Thoracic aorta (tissue), 2 donors: ENCODE results near the gene PTRH1. TPM values are rescaled to one million over a fixed set of nuclear protein-coding genes. Genes with fewer than 3 reads are reported as not detected.

ENCODE experiments used
- ATAC-seq: fragments of 150-250 bp; one replicate; pipeline ENCODE4 v1.8.0; 2017; ENCODE audit warnings: low read depth; ENCODE audit not compliant: insufficient number of reproducible peaks, low FRiP score
- DNase-seq: peaks from one replicate; pipeline ENCODE4 v3.0.0-alpha.2; 2020; ENCODE audit warnings: low spot score
- H3K27ac ChIP-seq, 2 donors: fragments of 200-600 bp; sonication (generic); 1 replicate in 1 of 2; 2 replicates in 1 of 2; pipeline ENCODE4 v1.5.1; 2016; ENCODE audit warnings: mild to moderate bottlenecking in 2 of 2, moderate library complexity in 2 of 2
- H3K27me3 ChIP-seq: fragments of 200-600 bp; sonication (generic); replicated peaks from 2 replicates; pipeline ENCODE4 v1.6.0; 2016; ENCODE audit warnings: mild to moderate bottlenecking; ENCODE audit not compliant: insufficient read depth
- H3K36me3 ChIP-seq: fragments of 200-600 bp; sonication (generic); one replicate; pipeline ENCODE4 v1.5.1; 2016
- H3K4me1 ChIP-seq, 2 donors: fragments of 200-600 bp; sonication (generic); 1 replicate in 1 of 2; 2 replicates in 1 of 2; pipeline versions ENCODE4 v1.5.1 to v1.6.0; 2016; ENCODE audit warnings: low read depth in 2 of 2, mild to moderate bottlenecking in 1 of 2; ENCODE audit not compliant: control insufficient read depth in 1 of 2
- H3K4me3 ChIP-seq: fragments of 200-600 bp; sonication (generic); 2 replicates; pipeline ENCODE4 v1.5.1; 2016; ENCODE audit warnings: mild to moderate bottlenecking
- H3K9me3 ChIP-seq: fragments of 200-600 bp; sonication (generic); 2 replicates; pipeline ENCODE4 v1.5.1; 2016
- CTCF ChIP-seq: fragments of 200-600 bp; sonication (generic); IDR thresholded peaks from one replicate; pipeline ENCODE4 v1.5.1; 2019; ENCODE audit warnings: antibody characterized with exemption
- total RNA-seq, 2 donors: library from RNA; depleted of rRNA; stranded (reverse); fragments of >200 nt; gene quantifications; one replicate each; pipeline versions ENCODE4 v1.1.0 to v1.2.3, GENCODE V29; 2016

The PTRH1 gene
- total RNA-seq, 2 donors from 2014 or later: 9.3 to 25.9 TPM

GRCh38 chr9:127731938-127732337, 16.5 kb upstream of the PTRH1 start:
- DNase-seq (no peak), ATAC-seq (no peak)
- H3K36me3 ChIP-seq: no peaks in the 10 kb centered on the region
- H3K27ac ChIP-seq: no peak overlapping the region
- H3K4me3 ChIP-seq: no peak overlapping the region
- no peaks in the 10 kb centered on the region for H3K9me3 ChIP-seq
- H3K4me1 ChIP-seq: peaks cover 4 to 11% of the 10 kb centered on the region in 2 donors
- H3K27me3 ChIP-seq: no peaks in the 10 kb centered on the region
- TF ChIP-seq CTCF: no peak

- H3K27ac ChIP-seq: no peak overlapping the region
- H3K4me3 ChIP-seq: no peak overlapping the region
- no peaks in the 10 kb centered on the region for H3K27me3 ChIP-seq
- no peak for ATAC-seq
- no peaks in the 10 kb centered on the region for H3K9me3 ChIP-seq
- no peak for DNase-seq
- no peaks in the 10 kb centered on the region for H3K36me3 ChIP-seq
- peaks cover 4 to 11% of the 10 kb centered on the region in 2 donors for H3K4me1 ChIP-seq
- no peak for TF ChIP-seq CTCF
Observed at GRCh38 chr9:127730799-127731410, 15.4 kb upstream of the PTRH1 start.

GRCh38 chr9:127730262-127730661, 14.8 kb upstream of the PTRH1 start:
- Histone ChIP-seq H3K4me3 (no peak overlapping the region), H3K27ac (no peak overlapping the region), H3K4me1 (peaks cover 4 to 7% of the 10 kb centered on the region in 2 donors), H3K36me3 (no peaks in the 10 kb centered on the region), H3K9me3 (no peaks in the 10 kb centered on the region), H3K27me3 (no peaks in the 10 kb centered on the region)
- ATAC-seq (no peak), DNase-seq (no peak)
- TF ChIP-seq CTCF: no peak

GRCh38 chr9:127729522-127730256, 14.2 kb upstream of the PTRH1 start:
- no peak for DNase-seq
- Histone ChIP-seq H3K36me3 (no peaks in the 10 kb centered on the region), H3K9me3 (no peaks in the 10 kb centered on the region), H3K27ac (no peak overlapping the region), H3K4me3 (no peak overlapping the region), H3K4me1 (peaks cover 5 to 8% of the 10 kb centered on the region in 2 donors), H3K27me3 (no peaks in the 10 kb centered on the region)
- no peak for ATAC-seq
- TF ChIP-seq CTCF: no peak

GRCh38 chr9:127728808-127729207, 13.3 kb upstream of the PTRH1 start:
- Histone ChIP-seq H3K4me3 (no peak overlapping the region), H3K27ac (no peak overlapping the region), H3K9me3 (no peaks in the 10 kb centered on the region), H3K36me3 (no peaks in the 10 kb centered on the region), H3K27me3 (no peaks in the 10 kb centered on the region), H3K4me1 (peaks cover 6 to 10% of the 10 kb centered on the region in 2 donors)
- DNase-seq: no peak
- TF ChIP-seq CTCF: no peak
- no peak for ATAC-seq
